HepG2 (cell line): ENCODE data around the gene BUB1. TPM values are rescaled to one million over a fixed set of nuclear protein-coding genes. Genes with fewer than 3 reads are reported as not detected.

ENCODE experiments used
- ASH2L ChIP-seq: fragments of 300-600, 200-600 bp; sonication (generic); IDR thresholded peaks from 2 replicates; pipeline ENCODE4 v1.7.0; 2017; ENCODE audit warnings: low read depth, mild to moderate bottlenecking, moderate library complexity, mixed read lengths, low read length; ENCODE audit not compliant: insufficient read length
- KDM2A ChIP-seq: sonication (generic); formaldehyde crosslinking; IDR thresholded peaks from 2 replicates; pipeline ENCODE4 v1.4.0; 2020; ENCODE audit warnings: low read depth, missing genetic modification reagents, borderline replicate concordance
- SMC3 ChIP-seq: IDR thresholded peaks from 2 replicates; pipeline ENCODE4 v1.6.1; 2011; ENCODE audit warnings: low read length, improper control_type of control experiment
- SP5 ChIP-seq: IDR thresholded peaks from 2 replicates; pipeline ENCODE4 v1.6.1; 2016; ENCODE audit warnings: low read depth, borderline replicate concordance
- SRSF4 ChIP-seq: fragments of 200-400 bp; formaldehyde crosslinking; IDR thresholded peaks from one replicate; pipeline ENCODE4 v1.6.1; 2018; ENCODE audit warnings: mild to moderate bottlenecking, low read depth, low read length, moderate library complexity; ENCODE audit not compliant: poor library complexity, severe bottlenecking
- TMF1 ChIP-seq: sonication (generic); formaldehyde crosslinking; IDR thresholded peaks from 2 replicates; pipeline ENCODE4 v1.8.1; 2022; ENCODE audit warnings: low read depth, missing genetic modification reagents
- TOPORS ChIP-seq: sonication (generic); formaldehyde crosslinking; IDR thresholded peaks from 2 replicates; pipeline ENCODE4 v1.8.0; 2023; ENCODE audit warnings: mild to moderate bottlenecking, missing genetic modification reagents
- ZBTB7A ChIP-seq: sonication (generic); formaldehyde crosslinking; IDR thresholded peaks from 2 replicates; pipeline ENCODE4 v1.8.0; 2022; ENCODE audit warnings: mild to moderate bottlenecking, missing genetic modification reagents
- ZFP36L2 ChIP-seq: sonication (generic); formaldehyde crosslinking; IDR thresholded peaks from 2 replicates; pipeline ENCODE4 v1.4.0; 2020; ENCODE audit warnings: missing genetic modification reagents
- ZFP90 ChIP-seq: sonication (generic); formaldehyde crosslinking; IDR thresholded peaks from 2 replicates; pipeline ENCODE4 v1.8.0; 2022; ENCODE audit warnings: missing genetic modification reagents, mild to moderate bottlenecking, inconsistent platforms, borderline replicate concordance
- ZKSCAN8 ChIP-seq: IDR thresholded peaks from 2 replicates; pipeline ENCODE4 v1.6.1; 2016; ENCODE audit warnings: borderline replicate concordance, missing genetic modification reagents, missing compliant biosample characterization
- ZNF337 ChIP-seq: sonication (generic); formaldehyde crosslinking; IDR thresholded peaks from 2 replicates; pipeline ENCODE4 v1.5.1; 2020; ENCODE audit warnings: missing genetic modification reagents, low read depth, mild to moderate bottlenecking, borderline replicate concordance
- ZNF543 ChIP-seq: sonication (generic); formaldehyde crosslinking; IDR thresholded peaks from 2 replicates; pipeline ENCODE4 v1.4.0; 2020; ENCODE audit warnings: mild to moderate bottlenecking, missing genetic modification reagents
- ZNF589 ChIP-seq: sonication (generic); formaldehyde crosslinking; conservative IDR thresholded peaks from 2 replicates; pipeline ENCODE4 v1.8.0; 2022; ENCODE audit warnings: mild to moderate bottlenecking, moderate library complexity, missing genetic modification reagents
- ZNF83 ChIP-seq: sonication (generic); formaldehyde crosslinking; IDR thresholded peaks from 2 replicates; pipeline ENCODE4 v1.4.0; 2020; ENCODE audit warnings: missing genetic modification reagents, mild to moderate bottlenecking, borderline replicate concordance
- polyA plus RNA-seq, 8 experiments: library from polyadenylated mRNA; depleted of rRNA in 3 of 8; stranded (reverse) in 7 of 8; unstranded in 1 of 8; fragments of >200 nt; fragmentation: Illumina TruSeq in 4 of 8; extraction: Trizol in 4 of 8; gene quantifications; 2 replicates each; pipeline versions ENCODE4 v1.2.1 to v1.2.3, GENCODE V29; 2011 to 2016; ENCODE audit warnings: low read depth in 4 of 8, missing spikeins in 1 of 8, mixed read lengths in 1 of 8; ENCODE audit not compliant: insufficient read depth in 1 of 8
- total RNA-seq, 5 experiments: library from RNA; depleted of rRNA; stranded (reverse); fragments of >200 nt; fragmentation: Illumina TruSeq; extraction: Trizol; gene quantifications; 2 replicates each; pipeline ENCODE4 v1.2.3, GENCODE V29; 2016; ENCODE audit warnings: low read depth in 1 of 5
- TF ChIP-seq, protein P1 (sequence below): fragments of 450-650 bp; IDR thresholded peaks from 2 replicates; pipeline ENCODE4 v1.6.1; 2017; ENCODE audit warnings: mild to moderate bottlenecking
- TF ChIP-seq, protein P2 (sequence below): sonication (generic); formaldehyde crosslinking; IDR thresholded peaks from 2 replicates; pipeline ENCODE4 v1.4.0; 2020; ENCODE audit warnings: missing genetic modification reagents, mild to moderate bottlenecking, borderline replicate concordance
- TF ChIP-seq, protein P3 (sequence below): IDR thresholded peaks from 2 replicates; pipeline ENCODE4 v1.6.1; 2016; ENCODE audit warnings: low read depth, borderline replicate concordance
- TF ChIP-seq, protein P4 (sequence below): sonication (generic); formaldehyde crosslinking; IDR thresholded peaks from 2 replicates; pipeline ENCODE4 v1.4.0; 2020; ENCODE audit warnings: missing genetic modification reagents, borderline replicate concordance

BUB1 gene
- total and polyA plus RNA-seq, 2 of the 13 experiments (the other 11 are each of a cell fraction or from before 2014, with no cell fraction given) = 27.8 to 52.6 TPM

DNA sequence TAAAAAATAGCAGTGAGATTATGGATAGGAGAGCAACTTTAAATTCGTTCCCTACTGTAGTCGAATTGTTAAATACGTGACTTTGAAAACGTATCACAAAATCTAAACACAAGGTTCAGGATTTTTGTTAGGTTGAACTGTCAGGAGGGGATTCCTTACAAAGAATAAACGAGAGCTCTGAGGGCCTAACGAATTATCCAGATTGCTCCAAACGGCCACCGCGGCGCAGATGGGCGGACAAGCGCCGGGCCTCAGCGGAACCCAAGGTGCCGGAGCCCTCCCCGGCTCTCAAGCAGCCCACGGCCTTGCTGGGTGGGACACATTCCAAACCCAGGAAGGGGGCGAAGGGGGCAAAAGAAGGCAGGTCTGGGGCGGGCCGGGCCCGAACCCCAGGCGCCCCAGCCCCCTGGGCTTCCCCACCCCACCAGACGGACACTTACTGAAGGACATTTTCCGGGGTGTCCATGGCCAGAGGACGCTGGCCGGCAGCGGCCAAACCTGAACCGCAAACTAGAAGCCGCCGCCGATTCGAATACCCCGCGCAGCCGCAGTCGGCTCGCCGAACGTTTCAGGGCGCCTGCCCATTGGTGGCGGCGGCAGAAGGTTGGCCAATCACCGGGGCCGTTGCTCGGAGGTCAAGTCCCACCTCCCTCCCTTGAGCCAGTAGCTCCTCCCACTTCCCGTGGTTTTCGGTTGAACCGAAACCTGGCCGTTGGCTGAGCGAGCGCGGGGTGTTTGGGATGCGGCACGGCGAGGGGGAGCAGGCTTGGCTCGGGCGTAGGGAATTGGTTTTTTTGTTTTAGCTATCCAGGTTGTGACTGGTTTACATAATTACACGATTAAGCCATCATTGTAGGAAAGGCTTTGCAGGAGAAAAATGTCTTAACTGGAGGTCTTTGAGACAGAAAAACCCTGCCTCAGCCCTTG is at the start of gene BUB1 (continued):
- no peak; the same call in 1 of the 2 replicates for TF ChIP-seq ZKSCAN8 (CRISPR knock-in tag)
- TF ChIP-seq, protein P1, sequence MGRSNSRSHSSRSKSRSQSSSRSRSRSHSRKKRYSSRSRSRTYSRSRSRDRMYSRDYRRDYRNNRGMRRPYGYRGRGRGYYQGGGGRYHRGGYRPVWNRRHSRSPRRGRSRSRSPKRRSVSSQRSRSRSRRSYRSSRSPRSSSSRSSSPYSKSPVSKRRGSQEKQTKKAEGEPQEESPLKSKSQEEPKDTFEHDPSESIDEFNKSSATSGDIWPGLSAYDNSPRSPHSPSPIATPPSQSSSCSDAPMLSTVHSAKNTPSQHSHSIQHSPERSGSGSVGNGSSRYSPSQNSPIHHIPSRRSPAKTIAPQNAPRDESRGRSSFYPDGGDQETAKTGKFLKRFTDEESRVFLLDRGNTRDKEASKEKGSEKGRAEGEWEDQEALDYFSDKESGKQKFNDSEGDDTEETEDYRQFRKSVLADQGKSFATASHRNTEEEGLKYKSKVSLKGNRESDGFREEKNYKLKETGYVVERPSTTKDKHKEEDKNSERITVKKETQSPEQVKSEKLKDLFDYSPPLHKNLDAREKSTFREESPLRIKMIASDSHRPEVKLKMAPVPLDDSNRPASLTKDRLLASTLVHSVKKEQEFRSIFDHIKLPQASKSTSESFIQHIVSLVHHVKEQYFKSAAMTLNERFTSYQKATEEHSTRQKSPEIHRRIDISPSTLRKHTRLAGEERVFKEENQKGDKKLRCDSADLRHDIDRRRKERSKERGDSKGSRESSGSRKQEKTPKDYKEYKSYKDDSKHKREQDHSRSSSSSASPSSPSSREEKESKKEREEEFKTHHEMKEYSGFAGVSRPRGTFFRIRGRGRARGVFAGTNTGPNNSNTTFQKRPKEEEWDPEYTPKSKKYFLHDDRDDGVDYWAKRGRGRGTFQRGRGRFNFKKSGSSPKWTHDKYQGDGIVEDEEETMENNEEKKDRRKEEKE = no peak
- TF ChIP-seq TMF1 (CRISPR knock-in tag) = peak; percentile 58; the same call in 1 of the 2 replicates
- TF ChIP-seq ZNF589 (CRISPR knock-in tag) = no peak
- peak; percentile 96 for TF ChIP-seq ASH2L
- no peak for TF ChIP-seq ZFP36L2
- TF ChIP-seq ZNF83 (CRISPR knock-in tag) = no peak
- peak; percentile 81 for TF ChIP-seq SP5 (CRISPR knock-in tag)
- TF ChIP-seq KDM2A = peak; percentile 84
- TF ChIP-seq ZBTB7A = no peak
- TF ChIP-seq ZFP90 (CRISPR knock-in tag) = peak; percentile 43; the same call in 1 of the 2 replicates
- TF ChIP-seq ZNF337 (CRISPR knock-in tag) = 0 out of 2 replicates have a peak, but pooled peaks have one; percentile 12
- TF ChIP-seq SMC3 = no peak
- TF ChIP-seq, protein P2, sequence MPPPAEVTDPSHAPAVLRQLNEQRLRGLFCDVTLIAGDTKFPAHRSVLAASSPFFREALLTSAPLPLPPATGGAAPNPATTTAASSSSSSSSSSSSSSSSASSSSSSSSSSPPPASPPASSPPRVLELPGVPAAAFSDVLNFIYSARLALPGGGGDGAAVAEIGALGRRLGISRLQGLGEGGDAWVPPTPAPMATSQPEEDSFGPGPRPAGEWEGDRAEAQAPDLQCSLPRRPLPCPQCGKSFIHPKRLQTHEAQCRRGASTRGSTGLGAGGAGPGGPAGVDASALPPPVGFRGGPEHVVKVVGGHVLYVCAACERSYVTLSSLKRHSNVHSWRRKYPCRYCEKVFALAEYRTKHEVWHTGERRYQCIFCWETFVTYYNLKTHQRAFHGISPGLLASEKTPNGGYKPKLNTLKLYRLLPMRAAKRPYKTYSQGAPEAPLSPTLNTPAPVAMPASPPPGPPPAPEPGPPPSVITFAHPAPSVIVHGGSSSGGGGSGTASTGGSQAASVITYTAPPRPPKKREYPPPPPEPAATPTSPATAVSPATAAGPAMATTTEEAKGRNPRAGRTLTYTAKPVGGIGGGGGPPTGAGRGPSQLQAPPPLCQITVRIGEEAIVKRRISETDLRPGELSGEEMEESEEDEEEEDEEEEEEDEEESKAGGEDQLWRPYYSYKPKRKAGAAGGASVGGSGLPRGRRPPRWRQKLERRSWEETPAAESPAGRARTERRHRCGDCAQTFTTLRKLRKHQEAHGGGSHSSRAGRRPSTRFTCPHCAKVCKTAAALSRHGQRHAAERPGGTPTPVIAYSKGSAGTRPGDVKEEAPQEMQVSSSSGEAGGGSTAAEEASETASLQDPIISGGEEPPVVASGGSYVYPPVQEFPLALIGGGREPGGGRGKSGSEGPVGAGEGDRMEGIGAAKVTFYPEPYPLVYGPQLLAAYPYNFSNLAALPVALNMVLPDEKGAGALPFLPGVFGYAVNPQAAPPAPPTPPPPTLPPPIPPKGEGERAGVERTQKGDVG = 0 out of 2 replicates have a peak, but pooled peaks have one; percentile 68
- peak; percentile 36; the same call in 1 of the 2 replicates for TF ChIP-seq TOPORS (CRISPR knock-in tag)
- no peak for TF ChIP-seq SRSF4
- TF ChIP-seq, protein P3, sequence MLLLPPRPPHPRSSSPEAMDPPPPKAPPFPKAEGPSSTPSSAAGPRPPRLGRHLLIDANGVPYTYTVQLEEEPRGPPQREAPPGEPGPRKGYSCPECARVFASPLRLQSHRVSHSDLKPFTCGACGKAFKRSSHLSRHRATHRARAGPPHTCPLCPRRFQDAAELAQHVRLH (CRISPR knock-in tag) = peak; percentile 59; the same call in 1 of the 2 replicates
- TF ChIP-seq ZNF543 = peak; percentile 17; the same call in 1 of the 2 replicates
- TF ChIP-seq, protein P4, sequence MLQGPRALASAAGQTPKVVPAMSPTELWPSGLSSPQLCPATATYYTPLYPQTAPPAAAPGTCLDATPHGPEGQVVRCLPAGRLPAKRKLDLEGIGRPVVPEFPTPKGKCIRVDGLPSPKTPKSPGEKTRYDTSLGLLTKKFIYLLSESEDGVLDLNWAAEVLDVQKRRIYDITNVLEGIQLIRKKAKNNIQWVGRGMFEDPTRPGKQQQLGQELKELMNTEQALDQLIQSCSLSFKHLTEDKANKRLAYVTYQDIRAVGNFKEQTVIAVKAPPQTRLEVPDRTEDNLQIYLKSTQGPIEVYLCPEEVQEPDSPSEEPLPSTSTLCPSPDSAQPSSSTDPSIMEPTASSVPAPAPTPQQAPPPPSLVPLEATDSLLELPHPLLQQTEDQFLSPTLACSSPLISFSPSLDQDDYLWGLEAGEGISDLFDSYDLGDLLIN = no peak
